K562 (cell line): ENCODE data around the gene POR. TPM values are rescaled to one million over a fixed set of nuclear protein-coding genes. Genes with fewer than 3 reads are reported as not detected.
A peak's percentile ranks its signal among the peaks of the same experiment; 100 is the strongest.

Source experiments
- ATF7 ChIP-seq: fragments of 450-650 bp; IDR thresholded peaks from 2 replicates; pipeline ENCODE4 v1.7.1; 2014; ENCODE audit warnings: mild to moderate bottlenecking, moderate library complexity
- CTBP1 ChIP-seq: fragments of 450-650 bp; IDR thresholded peaks from 2 replicates; pipeline ENCODE4 v1.6.1; 2016; ENCODE audit warnings: borderline replicate concordance
- FOXA3 ChIP-seq, 2 experiments: fragments of 450-650 bp in 1 of 2; sonication (generic) in 1 of 2; formaldehyde crosslinking; IDR thresholded peaks in 1 of 2; conservative IDR thresholded peaks in 1 of 2; 2 replicates each; pipeline versions ENCODE4 v1.4.0 to v1.8.0; 2020 to 2022; ENCODE audit warnings: mild to moderate bottlenecking in 2 of 2, missing genetic modification reagents in 1 of 2
- HDAC1 ChIP-seq, 2 experiments: fragments of 450-650 bp; IDR thresholded peaks; 2 replicates each; pipeline ENCODE4 v1.6.1; 2016 to 2017; ENCODE audit warnings: inconsistent platforms in 1 of 2, mild to moderate bottlenecking in 1 of 2, moderate library complexity in 1 of 2
- HDAC3 ChIP-seq: fragments of 450-650 bp; IDR thresholded peaks from 2 replicates; pipeline ENCODE4 v1.6.1; 2018; ENCODE audit warnings: borderline replicate concordance, mild to moderate bottlenecking, moderate library complexity; ENCODE audit not compliant: partially characterized antibody
- HOMEZ ChIP-seq: fragments of 250-450 bp; sonication (Bioruptor Pico); IDR thresholded peaks from 2 replicates; pipeline ENCODE4 v1.4.0; 2020; ENCODE audit warnings: mild to moderate bottlenecking, moderate library complexity
- JUN ChIP-seq, 2 experiments: sonication (generic) in 1 of 2; formaldehyde crosslinking in 1 of 2; IDR thresholded peaks; 2 replicates each; pipeline versions ENCODE4 v1.6.1 to v1.8.0; 2012 to 2022; ENCODE audit warnings: borderline replicate concordance in 2 of 2, mild to moderate bottlenecking in 2 of 2, improper control_type of control experiment in 1 of 2, low read depth in 1 of 2, low read length in 1 of 2, missing genetic modification reagents in 1 of 2
- L3MBTL2 ChIP-seq: fragments of 450-650 bp; IDR thresholded peaks from 2 replicates; pipeline ENCODE4 v1.6.1; 2016; ENCODE audit warnings: mild to moderate bottlenecking, moderate library complexity
- NFIC ChIP-seq: fragments of 450-650 bp; IDR thresholded peaks from 2 replicates; pipeline ENCODE4 v1.6.1; 2017; ENCODE audit warnings: mild to moderate bottlenecking, inconsistent platforms
- NKRF ChIP-seq: fragments of 450-650 bp; IDR thresholded peaks from 2 replicates; pipeline ENCODE4 v1.6.1; 2016; ENCODE audit warnings: borderline replicate concordance
- NR3C1 ChIP-seq: sonication (generic); formaldehyde crosslinking; IDR thresholded peaks from 2 replicates; pipeline ENCODE4 v1.8.1; 2022; ENCODE audit warnings: missing genetic modification reagents
- PHF8 ChIP-seq: fragments of 200-600 bp; sonication (generic); IDR thresholded peaks from 2 replicates; pipeline ENCODE4 v1.6.1; 2012; ENCODE audit warnings: mixed run types, mild to moderate bottlenecking, inconsistent platforms, low read length, moderate library complexity, borderline replicate concordance
- PML ChIP-seq: IDR thresholded peaks from 2 replicates; pipeline ENCODE4 v1.6.1; 2012; ENCODE audit warnings: low read length, inconsistent platforms
- POLR2A ChIP-seq: fragments of 450-650 bp; conservative IDR thresholded peaks from 2 replicates; pipeline ENCODE4 v1.6.1; 2016
- POLR2AphosphoS5 ChIP-seq: IDR thresholded peaks from 2 replicates; pipeline ENCODE4 v1.6.1; 2011; ENCODE audit warnings: mild to moderate bottlenecking, low read depth, low read length, moderate library complexity; ENCODE audit not compliant: control insufficient read depth, insufficient read depth
- POLR2B ChIP-seq: fragments of 450-650 bp; IDR thresholded peaks from 2 replicates; pipeline ENCODE4 v1.6.1; 2018; ENCODE audit warnings: low read depth; ENCODE audit not compliant: partially characterized antibody
- RFX5 ChIP-seq: IDR thresholded peaks from 2 replicates; pipeline ENCODE4 v1.6.1; 2011; ENCODE audit warnings: low read depth, mild to moderate bottlenecking, improper control_type of control experiment, low read length
- ZBTB8A ChIP-seq: fragments of 450-650 bp; IDR thresholded peaks from 2 replicates; pipeline ENCODE4 v1.6.1; 2018; ENCODE audit warnings: mild to moderate bottlenecking, moderate library complexity; ENCODE audit not compliant: partially characterized antibody
- ZFP1 ChIP-seq: fragments of 450-650 bp; formaldehyde crosslinking; IDR thresholded peaks from 2 replicates; pipeline ENCODE4 v1.4.0; 2020; ENCODE audit warnings: mild to moderate bottlenecking, mixed read lengths
- ZFX ChIP-seq: sonication (generic); formaldehyde crosslinking; IDR thresholded peaks from 2 replicates; pipeline ENCODE4 v1.8.0; 2022; ENCODE audit warnings: mild to moderate bottlenecking, missing genetic modification reagents, moderate library complexity
- ZNF395 ChIP-seq: fragments of 200-800 bp; sonication (Bioruptor generic); IDR thresholded peaks from 2 replicates; pipeline ENCODE4 v1.6.1; 2017; ENCODE audit warnings: missing genetic modification characterization, missing compliant biosample characterization
- polyA plus RNA-seq, 8 experiments: library from polyadenylated mRNA; depleted of rRNA in 4 of 8; stranded (reverse) in 5 of 8; unstranded in 3 of 8; fragments of >200 nt; fragmentation: Nextera tagmentation in 2 of 8; fragmentation: Illumina TruSeq in 1 of 8; extraction: Ambion mirVana in 2 of 8; extraction: Trizol in 1 of 8; gene quantifications; 2 replicates each; pipeline versions ENCODE4 v1.2.1 to v1.2.3, GENCODE V29; 2011 to 2014; ENCODE audit warnings: inconsistent platforms in 1 of 8, missing spikeins in 1 of 8
- total RNA-seq, 7 experiments: library from RNA; depleted of rRNA in 6 of 7; stranded (reverse); fragments of >200 nt in 6 of 7; fragmentation: Illumina TruSeq in 2 of 7; extraction: Trizol in 2 of 7; gene quantifications; 2 replicates each; pipeline versions ENCODE4 v1.2.1 to v1.2.3, GENCODE V29; 2011 to 2021; ENCODE audit warnings: low replicate concordance in 1 of 7

The POR gene
- total and polyA plus RNA-seq, 9 of the 15 experiments (the other 6 are each of a cell fraction or from before 2014, with no cell fraction given): 4.7 to 142 (median 40.8) TPM

- TF ChIP-seq ZFP1 (CRISPR knock-in tag) (no peak), L3MBTL2 (peak; percentile 44; the same call in 1 of the 2 replicates), HDAC1 (IDR thresholded peaks at IDR 0.05) (peak in 1 of 2 experiments; percentile 85; a peak in 2 of 4 replicates), HDAC3 (no peak), PHF8 (peak; percentile 80; the same call in 1 of the 2 replicates), PML (no peak; the same call in 1 of the 2 replicates), NFIC (0 out of 2 replicates have a peak, but pooled peaks have one; percentile 17), POLR2B (peak; percentile 74), ATF7 (peak; percentile 69; the same call in 1 of the 2 replicates), FOXA3 (CRISPR knock-in tag; conservative IDR thresholded peaks at IDR 0.05 in 1 of 2, IDR thresholded peaks at IDR 0.05 in 1 of 2) (no peak), CTBP1 (0 out of 2 replicates have a peak, but pooled peaks have one; percentile 37), RFX5 (no peak), NR3C1 (CRISPR knock-in tag) (no peak), ZFX (CRISPR knock-in tag) (peak; percentile 91), NKRF (peak; percentile 63), JUN (IDR thresholded peaks at IDR 0.05; ENCODE audit: borderline replicate concordance, low read depth, low read length) (0 out of 2 replicates have a peak, but pooled peaks have one; percentile 28), JUN (CRISPR knock-in tag; IDR thresholded peaks at IDR 0.05; ENCODE audit: borderline replicate concordance) (no peak), ZNF395 (CRISPR knock-in tag) (no peak), HOMEZ (no peak), ZBTB8A (no peak), POLR2AphosphoS5 (0 out of 2 replicates have a peak, but pooled peaks have one; percentile 32), POLR2A (peak; percentile 82)
These were observed 79.6 kb downstream of the POR start, which contains the start of gene TMEM120A (continued) for GRCh38 chr7:75994388-75995051.
